ENCODE measurements around the gene SIRPB1.

DNA sequence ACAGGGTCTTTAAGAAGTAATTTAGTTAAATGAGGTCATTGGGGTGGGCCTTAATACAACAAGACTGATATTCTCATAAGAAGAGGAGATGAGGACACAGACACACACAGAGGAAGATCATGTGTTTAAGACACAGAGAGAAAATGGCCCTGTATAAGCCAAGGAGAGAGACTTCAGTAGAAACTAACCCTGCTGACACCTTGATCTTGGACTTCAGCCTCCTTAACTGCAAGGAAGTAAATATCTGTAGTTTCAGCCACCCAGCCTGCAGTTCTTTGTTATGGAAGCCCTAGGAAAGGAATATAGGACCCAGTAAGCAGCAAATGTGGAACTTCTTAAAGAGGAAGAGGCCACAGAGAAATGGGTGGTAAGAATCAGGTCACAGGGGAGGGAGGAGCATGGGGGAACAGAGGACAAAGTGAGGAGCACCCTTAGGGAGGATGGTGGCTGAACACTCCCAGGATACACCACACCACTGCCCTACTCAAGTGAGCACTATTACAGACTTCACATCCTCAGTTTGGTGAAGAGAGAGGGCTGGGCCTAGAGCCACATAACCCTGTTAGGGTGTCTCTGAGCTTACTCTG lies 762 bp downstream of the SIRPB1 start:
- TF ChIP-seq, protein P1, sequence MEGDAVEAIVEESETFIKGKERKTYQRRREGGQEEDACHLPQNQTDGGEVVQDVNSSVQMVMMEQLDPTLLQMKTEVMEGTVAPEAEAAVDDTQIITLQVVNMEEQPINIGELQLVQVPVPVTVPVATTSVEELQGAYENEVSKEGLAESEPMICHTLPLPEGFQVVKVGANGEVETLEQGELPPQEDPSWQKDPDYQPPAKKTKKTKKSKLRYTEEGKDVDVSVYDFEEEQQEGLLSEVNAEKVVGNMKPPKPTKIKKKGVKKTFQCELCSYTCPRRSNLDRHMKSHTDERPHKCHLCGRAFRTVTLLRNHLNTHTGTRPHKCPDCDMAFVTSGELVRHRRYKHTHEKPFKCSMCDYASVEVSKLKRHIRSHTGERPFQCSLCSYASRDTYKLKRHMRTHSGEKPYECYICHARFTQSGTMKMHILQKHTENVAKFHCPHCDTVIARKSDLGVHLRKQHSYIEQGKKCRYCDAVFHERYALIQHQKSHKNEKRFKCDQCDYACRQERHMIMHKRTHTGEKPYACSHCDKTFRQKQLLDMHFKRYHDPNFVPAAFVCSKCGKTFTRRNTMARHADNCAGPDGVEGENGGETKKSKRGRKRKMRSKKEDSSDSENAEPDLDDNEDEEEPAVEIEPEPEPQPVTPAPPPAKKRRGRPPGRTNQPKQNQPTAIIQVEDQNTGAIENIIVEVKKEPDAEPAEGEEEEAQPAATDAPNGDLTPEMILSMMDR (IDR thresholded peaks at IDR 0.05): no peak
- TF ChIP-seq POLR2A (IDR thresholded peaks at IDR 0.05): no peak
